GM23248 (cell line): ENCODE measurements around the gene MOV10. TPM values are rescaled to one million over a fixed set of nuclear protein-coding genes. Genes with fewer than 3 reads are reported as not detected.

Experiments used
- DNase-seq: peaks from one replicate; pipeline ENCODE4 v3.0.0-alpha.2; 2015
- H2AFZ ChIP-seq: fragments of 200-600 bp; sonication (generic); 2 replicates; pipeline ENCODE4 v1.6.1; 2016; ENCODE audit warnings: antibody characterized with exemption
- H3F3A ChIP-seq: fragments of 200-600 bp; sonication (generic); 2 replicates; pipeline ENCODE4 v1.6.1; 2016; ENCODE audit warnings: mild to moderate bottlenecking, antibody characterized with exemption, mixed run types; ENCODE audit not compliant: insufficient read depth
- H3K27ac ChIP-seq: fragments of 200-600 bp; sonication (generic); 2 replicates; pipeline ENCODE4 v1.5.1; 2016; ENCODE audit warnings: mild to moderate bottlenecking
- H3K27me3 ChIP-seq: fragments of 200-600 bp; sonication (generic); replicated peaks from 2 replicates; pipeline ENCODE4 v1.6.1; 2016; ENCODE audit warnings: mild to moderate bottlenecking; ENCODE audit not compliant: insufficient read depth
- H3K36me3 ChIP-seq: fragments of 200-600 bp; sonication (generic); 2 replicates; pipeline ENCODE4 v1.6.1; 2016; ENCODE audit warnings: low read depth, mild to moderate bottlenecking
- H3K4me1 ChIP-seq: fragments of 200-600 bp; sonication (generic); 2 replicates; pipeline ENCODE4 v1.6.1; 2016; ENCODE audit warnings: mild to moderate bottlenecking; ENCODE audit not compliant: insufficient read depth
- H3K4me2 ChIP-seq: fragments of 200-600 bp; sonication (generic); one replicate; pipeline ENCODE4 v1.6.1; 2016; ENCODE audit warnings: mild to moderate bottlenecking; ENCODE audit not compliant: unreplicated experiment
- H3K4me3 ChIP-seq: fragments of 200-600 bp; sonication (generic); 2 replicates; pipeline ENCODE4 v1.5.1; 2016; ENCODE audit warnings: mild to moderate bottlenecking
- H3K79me2 ChIP-seq: fragments of 200-600 bp; sonication (generic); 2 replicates; pipeline ENCODE4 v1.6.1; 2016; ENCODE audit warnings: mild to moderate bottlenecking; ENCODE audit not compliant: insufficient read depth
- H3K9ac ChIP-seq: fragments of 200-600 bp; sonication (generic); 2 replicates; pipeline ENCODE4 v1.6.1; 2016; ENCODE audit warnings: mild to moderate bottlenecking
- H3K9me2 ChIP-seq: fragments of 200-600 bp; sonication (generic); 2 replicates; pipeline ENCODE4 v1.6.1; 2016; ENCODE audit warnings: mixed run types, mild to moderate bottlenecking, moderate library complexity; ENCODE audit not compliant: insufficient read depth
- H3K9me3 ChIP-seq: fragments of 200-600 bp; sonication (generic); one replicate; pipeline ENCODE4 v1.6.1; 2017; ENCODE audit warnings: low read depth
- H4K20me1 ChIP-seq: fragments of 200-600 bp; sonication (generic); 2 replicates; pipeline ENCODE4 v1.6.0; 2016; ENCODE audit not compliant: insufficient read depth
- EZH2 ChIP-seq: fragments of 200-600 bp; sonication (generic); IDR thresholded peaks from 2 replicates; pipeline ENCODE4 v1.6.1; 2018; ENCODE audit warnings: antibody characterized with exemption, mild to moderate bottlenecking; ENCODE audit not compliant: insufficient read depth, poor library complexity, severe bottlenecking
- EZH2phosphoT487 ChIP-seq: fragments of 200-600 bp; sonication (generic); IDR thresholded peaks from 2 replicates; pipeline ENCODE4 v1.6.1; 2018; ENCODE audit warnings: antibody characterized with exemption, moderate library complexity, mild to moderate bottlenecking, low read depth; ENCODE audit not compliant: insufficient read depth
- WGBS, 2 experiments: methylation state at CpG; one replicate each; pipeline ENCODE4 v1.1.6; 2015 to 2017; ENCODE audit warnings: low lambda C conversion rate in 2 of 2, low coverage in 1 of 2; ENCODE audit errors: missing lambda C conversion rate in 2 of 2; 5-methylcytosine and 5-hydroxymethylcytosine counted together
- in situ Hi-C: fragments of 300-500 bp; cut with MboI; formaldehyde crosslinking; loops from 2 replicates; pipeline ENCODE4 v1.15.0; 2020
- polyA plus RNA-seq: library from polyadenylated mRNA; unstranded; fragments of >200 nt; fragmentation: Nextera tagmentation; extraction: Ambion mirVana; gene quantifications from 2 replicates; pipeline ENCODE4 v1.2.1, GENCODE V29; 2016
- total RNA-seq: library from RNA; depleted of rRNA; stranded (reverse); fragments of >200 nt; shearing (Covaris generic); gene quantifications from 2 replicates; pipeline ENCODE4 v1.2.3, GENCODE V29; 2014

Gene MOV10
- total and polyA plus RNA-seq, 2 experiments from 2014 or later, result 16.5 to 29.1 TPM

DNA sequence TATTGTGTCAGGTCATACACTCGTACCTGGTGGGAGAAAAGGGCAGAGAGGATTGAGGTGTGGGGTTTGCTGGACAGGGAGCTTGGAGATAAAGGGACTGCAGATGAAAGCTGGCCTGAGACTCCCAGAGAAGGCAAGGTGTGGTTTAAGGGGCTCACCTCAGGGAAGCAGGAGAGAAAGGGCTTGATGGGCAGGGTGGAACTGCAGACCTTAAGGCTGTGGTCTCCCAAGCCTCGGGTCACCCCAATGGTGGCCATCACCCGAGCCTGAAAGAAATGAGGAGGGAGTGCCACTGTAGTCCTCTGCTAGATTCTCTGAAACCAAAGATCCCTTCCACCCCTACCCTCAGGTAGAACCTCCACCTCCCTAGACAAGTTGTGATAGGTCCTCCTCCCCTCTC lies 36.1 kb downstream of the MOV10 start:
- H3K9me2 ChIP-seq, result no peaks in the 10 kb centered on the region
- H3K36me3 ChIP-seq, result no peaks in the 10 kb centered on the region
- in situ Hi-C loops, result no loop called here
- H2AFZ ChIP-seq, result no peak overlapping the region
- H3F3A ChIP-seq, result peaks cover 11% of the 10 kb centered on the region
- H3K79me2 ChIP-seq, result peaks cover 13% of the 10 kb centered on the region
- H3K4me3 ChIP-seq, result no peak overlapping the region
- no peak overlapping the region for H3K9ac ChIP-seq
- H3K9me3 ChIP-seq, result no peaks in the 10 kb centered on the region
- 0 out of 2 replicates have a peak, but pooled peaks cover 6% of the 10 kb centered on the region for H3K4me1 ChIP-seq
- no peaks in the 10 kb centered on the region for H4K20me1 ChIP-seq
- H3K4me2 ChIP-seq, result no peak overlapping the region
- TF ChIP-seq EZH2, result no peak
- TF ChIP-seq EZH2phosphoT487, result no peak
- 93 to 94% methylated on average over 3 of the region's 3 CpGs for WGBS, 2 experiments
- DNase-seq, result no peak
- no peak overlapping the region for H3K27ac ChIP-seq
- no peaks in the 10 kb centered on the region for H3K27me3 ChIP-seq

DNA sequence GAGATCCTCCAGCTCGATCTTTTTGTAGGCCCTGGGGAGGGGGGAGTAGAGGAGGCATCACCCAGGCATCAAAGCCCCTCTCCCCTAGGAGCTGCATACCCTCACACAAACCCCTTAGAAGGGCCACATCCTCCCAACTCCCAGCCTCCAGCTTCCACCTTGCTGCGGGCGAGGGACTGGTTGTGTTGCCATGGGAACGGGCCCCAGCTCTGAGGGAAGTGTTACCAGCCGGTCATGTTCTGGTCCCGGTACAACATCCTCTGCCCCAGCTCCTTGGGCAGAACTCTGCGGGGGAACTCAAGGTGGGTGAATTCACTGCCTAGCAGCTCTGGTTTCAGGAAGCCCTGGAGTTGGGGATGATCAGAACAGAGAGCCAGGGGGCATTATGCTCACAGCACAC lies 36.6 kb downstream of the MOV10 start:
- Histone ChIP-seq H3K9ac (no peak overlapping the region), H3K27ac (no peak overlapping the region), H3K36me3 (no peaks in the 10 kb centered on the region), H3K79me2 (peaks cover 8% of the 10 kb centered on the region), H3K4me1 (peaks cover 8% of the 10 kb centered on the region), H4K20me1 (no peaks in the 10 kb centered on the region), H2AFZ (no peak overlapping the region), H3K9me2 (no peaks in the 10 kb centered on the region), H3K4me2 (no peak overlapping the region), H3K4me3 (no peak overlapping the region), H3F3A (peaks cover 10% of the 10 kb centered on the region), H3K27me3 (no peaks in the 10 kb centered on the region), H3K9me3 (no peaks in the 10 kb centered on the region)
- TF ChIP-seq EZH2phosphoT487 (no peak), EZH2 (no peak)
- DNase-seq, result no peak
- WGBS, 2 experiments, result 70 to 72% methylated on average over 7 of the region's 7 CpGs
- in situ Hi-C loops, result no loop called here

DNA sequence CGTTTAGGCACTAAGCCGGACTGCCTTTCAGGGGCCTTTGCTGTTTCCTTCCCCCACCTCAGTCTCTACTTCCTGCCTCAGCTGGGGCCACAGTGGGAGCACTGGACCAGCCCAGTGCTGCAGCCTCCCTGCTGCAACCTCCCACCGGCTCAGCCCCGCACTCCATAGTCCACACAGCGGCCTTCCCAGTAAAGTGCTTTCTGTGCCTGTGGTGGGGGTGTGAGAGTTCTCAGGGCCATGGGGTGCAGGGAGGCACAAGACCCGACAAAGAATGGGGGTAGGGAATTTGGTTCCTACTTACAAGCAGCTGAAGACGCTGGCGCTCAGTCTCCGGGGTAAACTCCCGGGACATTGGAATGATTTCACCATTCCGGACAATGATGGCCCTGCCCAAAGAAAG lies 37.2 kb downstream of the MOV10 start:
- in situ Hi-C loops, result no loop called here
- Histone ChIP-seq H3K9ac (no peak overlapping the region), H2AFZ (no peak overlapping the region), H3K36me3 (no peaks in the 10 kb centered on the region), H3K9me3 (no peaks in the 10 kb centered on the region), H3K27ac (no peak overlapping the region), H3K79me2 (peaks cover 2% of the 10 kb centered on the region), H3K4me3 (no peak overlapping the region), H3K27me3 (no peaks in the 10 kb centered on the region), H4K20me1 (no peaks in the 10 kb centered on the region), H3K4me2 (no peak overlapping the region), H3K9me2 (no peaks in the 10 kb centered on the region), H3F3A (peaks cover 11% of the 10 kb centered on the region), H3K4me1 (peaks cover 10% of the 10 kb centered on the region)
- DNase-seq, result no peak
- 81 to 86% methylated on average over 11 of the region's 11 CpGs for WGBS, 2 experiments
- TF ChIP-seq EZH2 (no peak), EZH2phosphoT487 (no peak)

DNA sequence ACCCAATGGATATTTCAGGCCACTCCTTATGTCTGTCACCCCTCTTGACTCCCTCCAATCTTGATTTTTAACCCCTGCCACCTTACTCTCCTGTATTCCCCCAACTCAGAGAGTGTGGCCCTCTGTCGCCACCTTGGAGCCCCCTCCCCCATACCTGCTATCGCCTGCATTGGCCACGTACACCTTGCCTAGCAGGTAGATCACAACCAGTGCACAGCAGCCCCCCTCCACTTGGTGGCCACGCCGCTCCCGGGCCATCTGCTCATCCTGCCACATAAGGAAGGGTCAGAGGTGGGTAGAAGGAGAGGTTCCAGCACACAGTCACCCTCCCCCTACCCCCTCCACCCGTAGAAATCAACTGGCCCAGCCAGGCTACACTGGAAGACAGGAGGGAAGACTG lies 37.7 kb downstream of the MOV10 start:
- DNase-seq, result no peak
- in situ Hi-C loops, result no loop called here
- WGBS, 2 experiments, result 85 to 92% methylated on average over 7 of the region's 7 CpGs

DNA sequence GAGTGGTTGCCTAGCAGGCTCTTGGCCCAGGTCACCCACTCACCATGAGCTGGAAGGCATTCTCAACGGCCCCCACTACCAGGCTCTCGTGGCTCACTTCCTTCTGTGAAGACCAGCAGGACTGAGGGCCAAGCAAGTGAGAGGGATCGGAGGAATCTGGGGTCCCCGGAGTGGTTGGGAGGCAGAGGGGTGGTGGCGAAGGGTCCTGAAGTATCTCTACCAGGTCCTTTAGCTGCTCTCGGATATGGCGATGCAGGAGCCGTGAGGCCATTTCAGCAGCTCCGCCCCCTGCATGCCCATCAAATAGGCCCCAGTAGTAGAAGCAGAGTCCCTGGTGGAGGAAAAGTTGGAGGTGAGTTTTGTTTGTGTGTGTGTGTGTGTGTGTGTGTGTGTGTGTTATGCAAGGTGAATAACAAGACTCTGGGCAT lies 38.3 kb downstream of the MOV10 start:
- Histone ChIP-seq H2AFZ (no peak overlapping the region), H3K9ac (no peak overlapping the region), H3K27me3 (no peaks in the 10 kb centered on the region), H3K27ac (no peak overlapping the region), H4K20me1 (no peaks in the 10 kb centered on the region), H3K9me3 (no peaks in the 10 kb centered on the region), H3K79me2 (no peaks in the 10 kb centered on the region), H3K4me3 (no peak overlapping the region), H3K4me1 (peaks cover 7% of the 10 kb centered on the region), H3K9me2 (no peaks in the 10 kb centered on the region), H3K36me3 (no peaks in the 10 kb centered on the region), H3F3A (peaks cover 11% of the 10 kb centered on the region), H3K4me2 (no peak overlapping the region)
- DNase-seq, result no peak
- WGBS, 2 experiments, result 85% methylated on average over 9 of the region's 9 CpGs
- in situ Hi-C loops, result no loop called here
- TF ChIP-seq EZH2phosphoT487 (no peak), EZH2 (no peak)

More for the DNA sequence above, 37.7 kb downstream of the MOV10 start:
- H2AFZ ChIP-seq, result no peak overlapping the region
- peaks cover 11% of the 10 kb centered on the region for H3F3A ChIP-seq
- no peaks in the 10 kb centered on the region for H3K79me2 ChIP-seq
- no peak overlapping the region for H3K4me2 ChIP-seq
- H3K27ac ChIP-seq, result no peak overlapping the region
- no peak overlapping the region for H3K9ac ChIP-seq
- H3K27me3 ChIP-seq, result no peaks in the 10 kb centered on the region
- no peaks in the 10 kb centered on the region for H3K9me2 ChIP-seq
- H3K9me3 ChIP-seq, result no peaks in the 10 kb centered on the region
- no peak overlapping the region for H3K4me3 ChIP-seq
- no peaks in the 10 kb centered on the region for H4K20me1 ChIP-seq
- TF ChIP-seq EZH2phosphoT487, result no peak
- TF ChIP-seq EZH2, result no peak
- peaks cover 10% of the 10 kb centered on the region for H3K4me1 ChIP-seq
- no peaks in the 10 kb centered on the region for H3K36me3 ChIP-seq
